ENCODE data around the gene DENND4A.

- TF ChIP-seq EZH2phosphoT487 (IDR thresholded peaks at IDR 0.05; ENCODE audit: borderline replicate concordance, low read length): no peak
- no peak for TF ChIP-seq CTCF (IDR thresholded peaks at IDR 0.05; ENCODE audit: low read depth, low read length, poor library complexity, severe bottlenecking)
Observed at GRCh38 chr15:65645392-65645791, 146.7 kb downstream of the DENND4A start.
